Naive thymus-derived CD8-positive, alpha-beta T cell (primary cell): ENCODE measurements around the gene DRC1. TPM values are rescaled to one million over a fixed set of nuclear protein-coding genes. Genes with fewer than 3 reads are reported as not detected.
"Not testable (repeated sequence)": the region's sequence is repeated elsewhere in the genome, so short reads cannot be mapped to it uniquely, and the experiment has no call there.

Experiments used
- ATAC-seq, 2 donors: fragments of 150-1000 bp; cut with Tn5 transposase in 1 of 2; sonication (Bioruptor Pico), chemical (Tn5 transposase) in 1 of 2; 1 replicate in 1 of 2; 2 replicates in 1 of 2; pipeline ENCODE4 v1.10.0; 2021; ENCODE audit warnings: mild to moderate bottlenecking in 2 of 2, moderate library complexity in 2 of 2
- POLR2A ChIA-PET: fragments of 350-600 bp; sonication (Branson Sonifier 250); formaldehyde crosslinking; loops from one replicate; lab custom pipeline; 2021; ENCODE audit warnings: antibody characterized with exemption; lab: Charles Lee
- DNase-seq, 10 donors: peaks; one replicate each; pipeline versions ENCODE4 v3.0.0 to v3.0.0-alpha.2; 2020 to 2022
- H3K27ac Mint-ChIP-seq, 10 donors: one replicate each; pipeline ENCODE4 v1.8.0; 2020 to 2022; ENCODE audit warnings: mild to moderate bottlenecking in 10 of 10, mixed read lengths in 10 of 10, moderate library complexity in 4 of 10, inconsistent platforms in 1 of 10
- H3K27me3 Mint-ChIP-seq, 5 donors: one replicate each; pipeline ENCODE4 v1.8.0; 2021 to 2022; ENCODE audit warnings: mixed read lengths in 5 of 5
- H3K36me3 Mint-ChIP-seq, 3 donors: one replicate each; pipeline ENCODE4 v1.8.0; 2020 to 2022; ENCODE audit warnings: mixed read lengths in 3 of 3, mild to moderate bottlenecking in 2 of 3, inconsistent platforms in 1 of 3
- H3K4me1 Mint-ChIP-seq, 4 donors: one replicate each; pipeline ENCODE4 v1.8.0; 2021 to 2022; ENCODE audit warnings: mixed read lengths in 4 of 4
- H3K4me3 Mint-ChIP-seq, 10 donors: one replicate each; pipeline ENCODE4 v1.8.0; 2020 to 2022; ENCODE audit warnings: mild to moderate bottlenecking in 10 of 10, mixed read lengths in 10 of 10, moderate library complexity in 6 of 10, inconsistent platforms in 1 of 10
- H3K9me3 Mint-ChIP-seq, 9 donors: one replicate each; pipeline ENCODE4 v1.8.0; 2020 to 2022; ENCODE audit warnings: mixed read lengths in 9 of 9, mild to moderate bottlenecking in 3 of 9, inconsistent platforms in 1 of 9, moderate library complexity in 1 of 9
- polyA plus RNA-seq, 3 donors: library from polyadenylated mRNA; unstranded; fragments of 300-500 nt; fragmentation: Illumina TruSeq; gene quantifications; one replicate each; pipeline ENCODE4 v1.2.3, GENCODE V29; 2021
- total RNA-seq, 8 experiments: library from RNA in 2 of 8; stranded (reverse) in 2 of 8; gene quantifications; one replicate each; pipeline ENCODE4 v1.2.3 and lab custom pipeline; 2021 to 2026

The DRC1 gene
- total and polyA plus RNA-seq, 5 experiments from 2014 or later, result not detected

- Mint-ChIP-seq H3K9me3 (no peaks in the 10 kb centered on the region), H3K27me3 (no peaks in the 10 kb centered on the region), H3K36me3 (no peaks in the 10 kb centered on the region), H3K4me1 (peaks cover 0 to 3% (median 0%) of the 10 kb centered on the region in 4 donors), H3K27ac (no peak overlapping the region), H3K4me3 (no peak overlapping the region)
- ATAC-seq (no peak), DNase-seq (peak in 1 of 10 donors; percentile 56)
- POLR2A ChIA-PET, result no interaction called here
Observed at GRCh38 chr2:26461601-26462023, 59.9 kb downstream of the DRC1 start.

GRCh38 chr2:26462100-26462499 lies 60.4 kb downstream of the DRC1 start:
- H3K27ac Mint-ChIP-seq, result no peak overlapping the region
- no peaks in the 10 kb centered on the region for H3K36me3 Mint-ChIP-seq
- H3K27me3 Mint-ChIP-seq, result no peaks in the 10 kb centered on the region
- H3K4me3 Mint-ChIP-seq, result no peak overlapping the region
- H3K4me1 Mint-ChIP-seq, result peaks cover 0 to 3% (median 0%) of the 10 kb centered on the region in 4 donors
- no peaks in the 10 kb centered on the region for H3K9me3 Mint-ChIP-seq
- DNase-seq, result peak in 1 of 10 donors; percentile 59
- POLR2A ChIA-PET, result no interaction called here
- no peak for ATAC-seq

GRCh38 chr2:26462511-26463243 lies 61.0 kb downstream of the DRC1 start:
- Mint-ChIP-seq H3K36me3 (no peaks in the 10 kb centered on the region), H3K9me3 (no peaks in the 10 kb centered on the region), H3K4me1 (peaks cover 0 to 3% (median 0%) of the 10 kb centered on the region in 4 donors), H3K27ac (peak overlapping the region in 1 of 10 donors; percentile 44), H3K27me3 (no peaks in the 10 kb centered on the region), H3K4me3 (no peak overlapping the region)
- ATAC-seq (no peak), DNase-seq (no peak)
- POLR2A ChIA-PET, result no interaction called here

- H3K9me3 Mint-ChIP-seq, result peaks cover 0 to under 1% (median 0%) of the 10 kb centered on the region in 9 donors
- no peak overlapping the region for H3K4me3 Mint-ChIP-seq
- H3K36me3 Mint-ChIP-seq, result no peaks in the 10 kb centered on the region
- peaks cover 0 to 3% (median 0%) of the 10 kb centered on the region in 4 donors for H3K4me1 Mint-ChIP-seq
- ATAC-seq (no peak), DNase-seq (peak in 1 of 10 donors; percentile 48)
- peak overlapping the region in 1 of 10 donors; percentile 44 for H3K27ac Mint-ChIP-seq
- H3K27me3 Mint-ChIP-seq, result no peaks in the 10 kb centered on the region
- POLR2A ChIA-PET, result no interaction called here
Observed at GRCh38 chr2:26463244-26464192, 61.8 kb downstream of the DRC1 start.

DNA sequence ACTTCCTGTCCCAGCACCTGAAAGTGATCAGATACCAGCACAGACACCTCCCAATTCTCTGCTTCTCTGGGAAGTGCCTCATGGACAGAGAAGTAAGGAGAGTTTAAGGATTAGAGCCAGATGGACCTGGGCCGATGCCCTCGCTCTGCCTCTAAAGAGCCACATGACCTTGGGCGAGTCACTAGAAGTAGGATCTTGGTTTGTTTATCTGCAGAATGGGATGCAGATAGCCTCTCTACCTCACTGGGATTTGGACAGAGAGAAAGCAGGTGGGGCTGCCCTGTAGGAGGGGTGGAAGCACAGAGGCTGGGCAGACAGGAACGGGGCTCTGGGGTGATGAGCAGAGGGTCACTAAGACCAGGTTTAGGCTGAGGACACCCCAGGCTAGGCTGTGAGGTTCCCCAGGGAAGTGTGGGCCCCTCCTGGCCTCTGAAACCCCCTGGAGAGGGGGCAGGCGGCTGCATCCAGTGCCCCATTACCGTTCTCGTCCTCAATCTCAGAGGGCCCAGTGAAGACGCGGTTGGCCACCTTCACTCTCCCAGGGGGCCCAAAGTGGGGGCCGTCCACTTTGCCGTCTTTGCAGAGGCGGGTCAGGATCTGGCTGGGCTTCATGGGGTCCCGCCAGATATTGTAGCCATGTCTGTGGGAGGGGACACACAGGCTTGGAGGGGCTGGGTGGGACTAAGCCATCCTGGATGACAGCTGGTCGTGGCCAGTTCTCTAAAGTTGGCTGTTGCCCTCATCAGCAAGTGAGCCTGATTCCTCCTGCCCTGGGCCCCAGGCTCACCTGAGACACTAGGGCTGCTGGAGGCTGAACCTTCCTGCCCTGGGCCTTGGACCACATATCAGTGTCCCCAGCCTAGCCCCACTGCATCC lies 62.9 kb downstream of the DRC1 start:
- Mint-ChIP-seq H3K27ac (no peak overlapping the region), H3K27me3 (no peaks in the 10 kb centered on the region), H3K36me3 (no peaks in the 10 kb centered on the region), H3K9me3 (peaks cover 0 to 7% (median 3%) of the 10 kb centered on the region in 9 donors), H3K4me1 (peaks cover 0 to 3% (median 0%) of the 10 kb centered on the region in 4 donors), H3K4me3 (no peak overlapping the region)
- POLR2A ChIA-PET, result no interaction called here
- peak in 1 of 10 donors; percentile 36 for DNase-seq
- ATAC-seq, result no peak

- POLR2A ChIA-PET, result no interaction called here
- ATAC-seq, result no peak
Observed at GRCh38 chr2:26465266-26465925, 63.7 kb downstream of the DRC1 start.

GRCh38 chr2:26465981-26466471 lies 64.3 kb downstream of the DRC1 start:
- DNase-seq (peak in 1 of 10 donors; percentile 38), ATAC-seq (no peak)
- Mint-ChIP-seq H3K27ac (no peak overlapping the region), H3K4me3 (no peak overlapping the region), H3K4me1 (no peaks in the 10 kb centered on the region), H3K36me3 (no peaks in the 10 kb centered on the region), H3K9me3 (peaks cover 0 to 13% (median 5%) of the 10 kb centered on the region in 9 donors), H3K27me3 (peaks cover 0 to 1% (median 0%) of the 10 kb centered on the region in 5 donors)
- POLR2A ChIA-PET, result no interaction called here

More at GRCh38 chr2:26465266-26465925, 63.7 kb downstream of the DRC1 start:
- H3K27ac Mint-ChIP-seq, result peak overlapping the region in 1 of 10 donors; percentile 44
- peaks cover 0 to 13% (median 5%) of the 10 kb centered on the region in 9 donors for H3K9me3 Mint-ChIP-seq
- no peak overlapping the region for H3K4me3 Mint-ChIP-seq
- no peaks in the 10 kb centered on the region for H3K36me3 Mint-ChIP-seq
- H3K27me3 Mint-ChIP-seq, result no peaks in the 10 kb centered on the region
- no peaks in the 10 kb centered on the region for H3K4me1 Mint-ChIP-seq
- peak in 1 of 10 donors; percentile 30 for DNase-seq

DNA sequence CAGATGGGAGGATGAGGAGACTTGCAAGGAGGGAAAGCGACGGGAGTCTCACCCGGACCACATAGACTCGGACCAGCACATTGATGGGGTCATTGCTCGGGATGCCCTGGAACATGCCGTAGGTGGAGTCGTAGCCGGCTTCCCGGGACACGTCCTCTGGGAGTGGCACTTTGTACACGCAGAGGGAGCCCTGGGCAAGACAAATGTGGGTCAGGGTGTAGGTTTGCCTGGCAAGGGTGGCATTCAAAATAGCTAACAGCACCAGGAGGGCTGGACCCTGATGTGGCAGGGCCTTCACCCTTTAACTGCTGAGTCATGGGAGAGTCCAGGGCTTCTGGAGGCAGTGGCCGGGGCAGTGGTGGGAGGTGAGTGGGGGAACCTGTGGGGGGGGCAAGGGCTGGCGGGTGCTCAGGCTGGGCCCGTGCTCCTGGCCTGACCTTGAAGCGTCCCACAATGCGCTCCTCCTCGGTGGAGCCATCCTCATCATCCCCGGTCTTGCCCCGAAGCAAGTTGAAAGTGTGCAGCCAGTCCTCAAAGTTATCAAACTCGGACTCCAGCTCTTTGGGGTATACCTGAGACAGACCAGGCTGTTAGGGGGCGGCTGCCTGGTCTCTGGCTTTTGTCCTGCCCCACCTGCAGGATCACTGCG lies 65.1 kb downstream of the DRC1 start:
- Mint-ChIP-seq H3K27me3 (peaks cover 0 to 1% (median 0%) of the 10 kb centered on the region in 5 donors), H3K36me3 (no peaks in the 10 kb centered on the region), H3K4me1 (no peaks in the 10 kb centered on the region), H3K4me3 (no peak overlapping the region), H3K9me3 (peaks cover 0 to 13% (median 5%) of the 10 kb centered on the region in 9 donors), H3K27ac (no peak overlapping the region)
- no peak for ATAC-seq
- POLR2A ChIA-PET, result no interaction called here
- peak in 1 of 10 donors; percentile 42 for DNase-seq

GRCh38 chr2:26468544-26468943 lies 66.8 kb downstream of the DRC1 start:
- H3K27me3 Mint-ChIP-seq, H3K4me3 Mint-ChIP-seq, POLR2A ChIA-PET, ATAC-seq, H3K36me3 Mint-ChIP-seq, H3K4me1 Mint-ChIP-seq: not testable (repeated sequence)
- Mint-ChIP-seq H3K27ac (peak overlapping the region in 1 of 10 donors; percentile 44), H3K9me3 (peaks cover 0 to 13% (median 5%) of the 10 kb centered on the region in 9 donors)
- DNase-seq, result peak in 1 of 10 donors; percentile 22

- no peak overlapping the region for H3K27ac Mint-ChIP-seq
- H3K27me3 Mint-ChIP-seq, result peaks cover 0 to 1% (median 0%) of the 10 kb centered on the region in 5 donors
Observed at GRCh38 chr2:26469092-26469710, 67.5 kb downstream of the DRC1 start.

GRCh38 chr2:26469955-26470354 lies 68.2 kb downstream of the DRC1 start:
- ATAC-seq (no peak), DNase-seq (no peak)
- Mint-ChIP-seq H3K4me1 (no peaks in the 10 kb centered on the region), H3K36me3 (no peaks in the 10 kb centered on the region), H3K4me3 (no peak overlapping the region), H3K27me3 (peaks cover 0 to 1% (median 0%) of the 10 kb centered on the region in 5 donors), H3K9me3 (peaks cover 0 to 13% (median 5%) of the 10 kb centered on the region in 9 donors), H3K27ac (no peak overlapping the region)
- POLR2A ChIA-PET, result no interaction called here

More at GRCh38 chr2:26469092-26469710, 67.5 kb downstream of the DRC1 start:
- Mint-ChIP-seq H3K36me3 (no peaks in the 10 kb centered on the region), H3K4me3 (no peak overlapping the region), H3K4me1 (no peaks in the 10 kb centered on the region), H3K9me3 (peaks cover 0 to 13% (median 5%) of the 10 kb centered on the region in 9 donors)
- ATAC-seq (no peak), DNase-seq (peak in 9 of 10 donors; percentile 18 to 56 (median 40))
- POLR2A ChIA-PET, result no interaction called here
